PC-9 (cell line): ENCODE measurements around the gene FRG1. TPM values are rescaled to one million over a fixed set of nuclear protein-coding genes. Genes with fewer than 3 reads are reported as not detected.
"Not testable (repeated sequence)": the region's sequence is repeated elsewhere in the genome, so short reads cannot be mapped to it uniquely, and the experiment has no call there.

ENCODE experiments used
- BruUV-seq: library from RNA; stranded (reverse); fragments of 400-500 nt; replicated peaks from 2 replicates; lab custom pipeline; 2021; lab: Mats Ljungman, UMichigan
- CTCF ChIA-PET: fragments of 300-600 bp; sonication (Branson Sonifier 250); formaldehyde crosslinking; loops from one replicate; lab custom pipeline; 2022; ENCODE audit warnings: antibody characterized with exemption; lab: Charles Lee
- POLR2A ChIA-PET: fragments of 300-600 bp; sonication (Branson Sonifier 250); formaldehyde crosslinking; loops from one replicate; lab custom pipeline; 2022; ENCODE audit warnings: antibody characterized with exemption; ENCODE audit not compliant: unreplicated experiment; lab: Charles Lee
- DNase-seq, 2 experiments: peaks; one replicate each; pipeline versions ENCODE4 v3.0.0 to v3.0.0-alpha.2; 2015 to 2022; ENCODE audit warnings: mixed read lengths in 1 of 2
- H2AFZ ChIP-seq: fragments of 200-600 bp; sonication (generic); 2 replicates; pipeline ENCODE4 v1.8.1; 2017; ENCODE audit warnings: antibody characterized with exemption
- H3F3A ChIP-seq: fragments of 200-600 bp; sonication (generic); 2 replicates; pipeline ENCODE4 v1.8.1; 2017; ENCODE audit warnings: antibody characterized with exemption, mild to moderate bottlenecking, low read depth; ENCODE audit not compliant: insufficient read depth
- H3K27ac ChIP-seq: fragments of 200-600 bp; sonication (generic); 2 replicates; pipeline ENCODE4 v1.6.1; 2016; ENCODE audit warnings: mixed run types
- H3K27me3 ChIP-seq: fragments of 200-600 bp; sonication (generic); 2 replicates; pipeline ENCODE4 v1.6.1; 2016; ENCODE audit warnings: low read depth, mixed run types; ENCODE audit not compliant: insufficient read depth
- H3K36me3 ChIP-seq: fragments of 200-600 bp; sonication (generic); 2 replicates; pipeline ENCODE4 v1.6.1; 2016; ENCODE audit warnings: low read depth, mixed run types
- H3K4me1 ChIP-seq: fragments of 200-600 bp; sonication (generic); replicated peaks from 2 replicates; pipeline ENCODE4 v1.6.1; 2016; ENCODE audit warnings: mixed run types; ENCODE audit not compliant: insufficient read depth
- H3K4me2 ChIP-seq: fragments of 200-600 bp; sonication (generic); 2 replicates; pipeline ENCODE4 v1.6.1; 2017; ENCODE audit warnings: mixed run types
- H3K4me3 ChIP-seq: fragments of 200-600 bp; sonication (generic); 2 replicates; pipeline ENCODE4 v1.6.1; 2016; ENCODE audit warnings: mixed run types
- H3K79me2 ChIP-seq: fragments of 200-600 bp; sonication (generic); 2 replicates; pipeline ENCODE4 v1.6.1; 2017; ENCODE audit warnings: low read depth, mixed run types
- H3K9me2 ChIP-seq: fragments of 200-600 bp; sonication (generic); 2 replicates; pipeline ENCODE4 v1.8.1; 2017; ENCODE audit warnings: mild to moderate bottlenecking; ENCODE audit not compliant: insufficient read depth
- H3K9me3 ChIP-seq: fragments of 200-600 bp; sonication (generic); 2 replicates; pipeline ENCODE4 v1.8.1; 2016; ENCODE audit warnings: low read depth; ENCODE audit not compliant: insufficient read depth
- H4K20me1 ChIP-seq: fragments of 200-600 bp; sonication (generic); 2 replicates; pipeline ENCODE4 v1.8.1; 2017; ENCODE audit not compliant: insufficient read depth
- CTCF ChIP-seq: fragments of 200-600 bp; sonication (generic); conservative IDR thresholded peaks from 2 replicates; pipeline ENCODE4 v1.6.1; 2017; ENCODE audit warnings: mixed run types, antibody characterized with exemption, mild to moderate bottlenecking, moderate library complexity
- EZH2 ChIP-seq: fragments of 200-600 bp; sonication (generic); IDR thresholded peaks from 2 replicates; pipeline ENCODE4 v1.8.0; 2017; ENCODE audit warnings: antibody characterized with exemption, low read depth
- intact Hi-C: fragments of 100-400 bp; cut with micrococcal nuclease; formaldehyde crosslinking; loops from one replicate; pipeline ENCODE4 v1.10.0; 2022; ENCODE audit not compliant: unreplicated experiment
- total RNA-seq: library from RNA; stranded (reverse); gene quantifications from 2 replicates; pipeline ENCODE4 v1.2.3, GENCODE V29; 2021

Gene FRG1
- total RNA-seq, 1 experiment from 2014 or later, result 34.2 TPM

- H3K4me3 ChIP-seq, H3K36me3 ChIP-seq, intact Hi-C loops, H3K79me2 ChIP-seq, H3K4me1 ChIP-seq, H3K9me3 ChIP-seq, BruUV-seq, H3K27ac ChIP-seq, H3F3A ChIP-seq, H3K9me2 ChIP-seq, H2AFZ ChIP-seq, H3K27me3 ChIP-seq, POLR2A ChIA-PET, H3K4me2 ChIP-seq, H4K20me1 ChIP-seq: not testable (repeated sequence)
- CTCF ChIA-PET, result interaction anchor here (0.7 kb wide), 2 partner anchors 468 to 1744 kb away, joined by 3 read pairs; no protein-coding TSS in a partner anchor
- peak; percentile 69 for TF ChIP-seq CTCF
- DNase-seq, result peak in 1 of 2 experiments; percentile 28
Observed at GRCh38 chr4:189904420-189905027, 36.1 kb upstream of the FRG1 start.

GRCh38 chr4:189912170-189912569, 28.5 kb upstream of the FRG1 start:
- no peak overlapping the region for H3K27ac ChIP-seq
- H3K9me2 ChIP-seq, result no peaks in the 10 kb centered on the region
- POLR2A ChIA-PET, result no interaction called here
- H3K36me3 ChIP-seq, result no peaks in the 10 kb centered on the region
- no peak overlapping the region for H3K4me2 ChIP-seq
- H3K9me3 ChIP-seq, result no peaks in the 10 kb centered on the region
- no TSS peak for BruUV-seq
- CTCF ChIA-PET, result interaction anchor here (0.6 kb wide), 1 partner anchor 15 kb away, joined by 3 read pairs; no protein-coding TSS in a partner anchor
- intact Hi-C loops, result no loop called here
- H3K4me3 ChIP-seq, result no peak overlapping the region
- no peaks in the 10 kb centered on the region for H4K20me1 ChIP-seq
- no peaks in the 10 kb centered on the region for H3K4me1 ChIP-seq
- no peaks in the 10 kb centered on the region; the same call in 1 of the 2 replicates for H3K27me3 ChIP-seq
- TF ChIP-seq EZH2, result no peak
- peak; percentile 64 for TF ChIP-seq CTCF
- H3F3A ChIP-seq, result no peaks in the 10 kb centered on the region
- DNase-seq, result no peak
- no peak overlapping the region for H2AFZ ChIP-seq
- H3K79me2 ChIP-seq, result no peaks in the 10 kb centered on the region

- intact Hi-C loops, result no loop called here
- Histone ChIP-seq H3K9me2 (no peaks in the 10 kb centered on the region), H3K27ac (no peak overlapping the region), H3K4me1 (no peaks in the 10 kb centered on the region), H3K4me3 (no peak overlapping the region), H3K4me2 (no peak overlapping the region), H3K36me3 (no peaks in the 10 kb centered on the region), H2AFZ (no peak overlapping the region), H3K9me3 (no peaks in the 10 kb centered on the region), H3K27me3 (no peaks in the 10 kb centered on the region; the same call in 1 of the 2 replicates), H4K20me1 (no peaks in the 10 kb centered on the region), H3F3A (no peaks in the 10 kb centered on the region), H3K79me2 (no peaks in the 10 kb centered on the region)
- TF ChIP-seq EZH2 (no peak), CTCF (no peak)
- BruUV-seq, result no TSS peak
- ChIA-PET POLR2A (no interaction called here), CTCF (no interaction called here)
- DNase-seq, result no peak
Observed at GRCh38 chr4:189917161-189917891, 23.3 kb upstream of the FRG1 start.
